HCT116 (cell line): ENCODE measurements around the gene VEPH1.

Experiments
- ATF3 ChIP-seq: IDR thresholded peaks from 2 replicates; pipeline ENCODE4 v1.6.1; 2012
- CTCF ChIP-seq, 3 experiments: fragments of 200-600 bp in 1 of 3; sonication (generic) in 1 of 3; IDR thresholded peaks in 2 of 3; conservative IDR thresholded peaks in 1 of 3; 2 replicates each; pipeline ENCODE4 v1.5.1; 2012 to 2017; ENCODE audit warnings: low read depth in 2 of 3, low read length in 2 of 3, antibody characterized with exemption in 1 of 3, borderline replicate concordance in 1 of 3, control low read depth in 1 of 3, mild to moderate bottlenecking in 1 of 3, mixed read lengths in 1 of 3, mixed run types in 1 of 3, moderate library complexity in 1 of 3; ENCODE audit not compliant: insufficient read depth in 1 of 3
- EZH2 ChIP-seq: fragments of 200-600 bp; sonication (generic); IDR thresholded peaks from 2 replicates; pipeline ENCODE4 v1.6.1; 2017; ENCODE audit warnings: antibody characterized with exemption, mixed run types
- POLR2A ChIP-seq: IDR thresholded peaks from 2 replicates; pipeline ENCODE4 v1.7.0; 2011; ENCODE audit warnings: borderline replicate concordance; ENCODE audit not compliant: insufficient read depth, insufficient read length; ENCODE audit errors: extremely low read depth
- POLR2AphosphoS5 ChIP-seq: IDR thresholded peaks from 2 replicates; pipeline ENCODE4 v1.6.1; 2011; ENCODE audit warnings: mild to moderate bottlenecking, low read depth, low read length, moderate library complexity
- REST ChIP-seq: IDR thresholded peaks from 2 replicates; pipeline ENCODE4 v1.6.1; 2012; ENCODE audit warnings: low read depth
- SIN3A ChIP-seq: IDR thresholded peaks from 2 replicates; pipeline ENCODE4 v1.6.1; 2012; ENCODE audit warnings: low read depth
- SRF ChIP-seq: IDR thresholded peaks from 2 replicates; pipeline ENCODE4 v1.6.1; 2012; ENCODE audit warnings: low read depth

- TF ChIP-seq CTCF (IDR thresholded peaks at IDR 0.05 in 2 of 3, conservative IDR thresholded peaks at IDR 0.05 in 1 of 3; ENCODE audit: borderline replicate concordance in 1 of 3, insufficient read depth in 1 of 3, low read depth in 2 of 3, low read length in 2 of 3) (no peak), EZH2 (no peak), SRF (no peak), POLR2A (no peak), POLR2AphosphoS5 (no peak), REST (no peak), ATF3 (no peak), SIN3A (no peak)
Observed at GRCh38 chr3:157310329-157311052, 192.7 kb downstream of the VEPH1 start.
